Kidney (tissue), 14 donors: ENCODE results near the gene VSNL1. TPM values are rescaled to one million over a fixed set of nuclear protein-coding genes. Genes with fewer than 3 reads are reported as not detected.

ENCODE experiments used
- DNase-seq, 5 donors: peaks; one replicate each; pipeline ENCODE4 v3.0.0-alpha.2; 2013 to 2020
- FAIRE-seq: peaks from 2 replicates; lab custom pipeline; 2012; peaks lifted over from hg19 to GRCh38; lab: Jason Lieb, UNC
- H3K27ac ChIP-seq, 2 donors: one replicate each; pipeline ENCODE4 v1.7.0; 2013; ENCODE audit warnings: low read depth in 2 of 2, low read length in 2 of 2, inconsistent platforms in 1 of 2
- H3K27me3 ChIP-seq: one replicate; pipeline ENCODE4 v1.7.1; 2013; ENCODE audit warnings: low read length, inconsistent platforms; ENCODE audit not compliant: control insufficient read depth, insufficient read depth
- H3K36me3 ChIP-seq, 3 donors: one replicate each; pipeline versions ENCODE4 v1.7.0 to v1.7.1; 2013; ENCODE audit warnings: low read length in 3 of 3, control low read depth in 1 of 3, inconsistent platforms in 1 of 3; ENCODE audit not compliant: insufficient read depth in 3 of 3, control insufficient read depth in 2 of 3
- H3K4me1 ChIP-seq, 3 donors: one replicate each; pipeline versions ENCODE4 v1.7.0 to v1.7.1; 2013; ENCODE audit warnings: low read length in 3 of 3, inconsistent platforms in 1 of 3, low read depth in 1 of 3; ENCODE audit not compliant: control insufficient read depth in 2 of 3, insufficient read depth in 2 of 3
- H3K4me3 ChIP-seq, 3 donors: one replicate each; pipeline versions ENCODE4 v1.7.0 to v1.8.1; 2013; ENCODE audit warnings: low read length in 3 of 3, control low read depth in 1 of 3, inconsistent platforms in 1 of 3
- H3K9ac ChIP-seq, 3 donors: one replicate each; pipeline versions ENCODE4 v1.7.0 to v1.7.1; 2013; ENCODE audit warnings: low read length in 3 of 3, control low read depth in 1 of 3, inconsistent platforms in 1 of 3
- H3K9me3 ChIP-seq, 3 donors: one replicate each; pipeline versions ENCODE4 v1.7.0 to v1.7.1; 2013; ENCODE audit warnings: low read length in 3 of 3, control low read depth in 1 of 3, inconsistent platforms in 1 of 3; ENCODE audit not compliant: control insufficient read depth in 2 of 3, insufficient read depth in 1 of 3
- intact Hi-C: fragments of 100-400 bp; cut with DNase I; formaldehyde crosslinking; loops from one replicate; pipeline ENCODE4 v1.11.1; 2022
- polyA plus RNA-seq: library from polyadenylated mRNA; stranded (reverse); fragments of 350-450 nt; fragmentation: Illumina TruSeq; extraction: RNeasy Lipid Tissue Mini Kit (QIAGEN cat#74804); gene quantifications from one replicate; pipeline ENCODE4 v1.2.3, GENCODE V29; 2014; ENCODE audit warnings: low read depth, low replicate concordance; ENCODE audit not compliant: insufficient read depth
- total RNA-seq: library from RNA; stranded (reverse); fragmentation: NEBNext Ultra II Directional; extraction: Animal tissue kit (Norgen Biotek cat#: 25700); gene quantifications from one replicate; pipeline ENCODE4 v1.2.1, GENCODE V29; 2021
- TF ChIP-seq, protein P1 (sequence below): IDR thresholded peaks from 3 replicates; pipeline ENCODE4 v1.5.1; 2012; ENCODE audit warnings: mild to moderate bottlenecking, moderate library complexity, borderline replicate concordance; ENCODE audit not compliant: insufficient read depth; ENCODE audit errors: extremely low read depth
- donor health status: control.
- donor health status: control.
- donor health status: control.
- donor health status: control.
- donor health status: control.
- donor health status: DM: yes; HTN: yes; CAD: no.
- donor health status: Normal renal cell carcinoma (clear cell type).

VSNL1 gene
- total and polyA plus RNA-seq, 2 donors from 2014 or later = 0.44 to 1.0 TPM

DNA sequence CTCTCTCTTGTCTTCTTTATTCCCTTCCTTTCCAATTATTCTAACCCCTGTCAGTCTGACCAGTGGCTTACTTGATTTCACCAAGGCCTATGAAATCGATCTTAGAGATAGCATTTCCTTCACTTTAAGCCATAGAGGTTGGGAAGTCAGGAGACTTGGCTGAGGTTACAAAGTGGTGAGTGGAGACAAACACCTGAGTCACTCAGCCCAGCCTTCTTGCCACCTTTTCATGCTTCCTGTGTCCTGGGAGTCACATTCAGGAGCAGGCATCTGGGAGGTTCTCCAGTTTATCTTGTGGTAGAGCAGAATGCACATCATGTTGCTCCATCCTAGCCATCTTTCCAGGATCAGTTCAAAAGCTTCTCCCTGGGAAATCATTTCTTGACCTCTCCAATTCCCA, 59.1 kb downstream of the VSNL1 start:
- no peaks in the 10 kb centered on the region for H3K36me3 ChIP-seq
- H3K4me3 ChIP-seq = no peak overlapping the region
- no peak overlapping the region for H3K27ac ChIP-seq
- intact Hi-C loops = no loop called here
- FAIRE-seq (no peak), DNase-seq (no peak)
- H3K27me3 ChIP-seq = no peaks in the 10 kb centered on the region
- H3K9ac ChIP-seq = no peak overlapping the region
- no peaks in the 10 kb centered on the region for H3K4me1 ChIP-seq
- TF ChIP-seq, protein P1, sequence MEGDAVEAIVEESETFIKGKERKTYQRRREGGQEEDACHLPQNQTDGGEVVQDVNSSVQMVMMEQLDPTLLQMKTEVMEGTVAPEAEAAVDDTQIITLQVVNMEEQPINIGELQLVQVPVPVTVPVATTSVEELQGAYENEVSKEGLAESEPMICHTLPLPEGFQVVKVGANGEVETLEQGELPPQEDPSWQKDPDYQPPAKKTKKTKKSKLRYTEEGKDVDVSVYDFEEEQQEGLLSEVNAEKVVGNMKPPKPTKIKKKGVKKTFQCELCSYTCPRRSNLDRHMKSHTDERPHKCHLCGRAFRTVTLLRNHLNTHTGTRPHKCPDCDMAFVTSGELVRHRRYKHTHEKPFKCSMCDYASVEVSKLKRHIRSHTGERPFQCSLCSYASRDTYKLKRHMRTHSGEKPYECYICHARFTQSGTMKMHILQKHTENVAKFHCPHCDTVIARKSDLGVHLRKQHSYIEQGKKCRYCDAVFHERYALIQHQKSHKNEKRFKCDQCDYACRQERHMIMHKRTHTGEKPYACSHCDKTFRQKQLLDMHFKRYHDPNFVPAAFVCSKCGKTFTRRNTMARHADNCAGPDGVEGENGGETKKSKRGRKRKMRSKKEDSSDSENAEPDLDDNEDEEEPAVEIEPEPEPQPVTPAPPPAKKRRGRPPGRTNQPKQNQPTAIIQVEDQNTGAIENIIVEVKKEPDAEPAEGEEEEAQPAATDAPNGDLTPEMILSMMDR = no peak
- H3K9me3 ChIP-seq = no peaks in the 10 kb centered on the region

DNA sequence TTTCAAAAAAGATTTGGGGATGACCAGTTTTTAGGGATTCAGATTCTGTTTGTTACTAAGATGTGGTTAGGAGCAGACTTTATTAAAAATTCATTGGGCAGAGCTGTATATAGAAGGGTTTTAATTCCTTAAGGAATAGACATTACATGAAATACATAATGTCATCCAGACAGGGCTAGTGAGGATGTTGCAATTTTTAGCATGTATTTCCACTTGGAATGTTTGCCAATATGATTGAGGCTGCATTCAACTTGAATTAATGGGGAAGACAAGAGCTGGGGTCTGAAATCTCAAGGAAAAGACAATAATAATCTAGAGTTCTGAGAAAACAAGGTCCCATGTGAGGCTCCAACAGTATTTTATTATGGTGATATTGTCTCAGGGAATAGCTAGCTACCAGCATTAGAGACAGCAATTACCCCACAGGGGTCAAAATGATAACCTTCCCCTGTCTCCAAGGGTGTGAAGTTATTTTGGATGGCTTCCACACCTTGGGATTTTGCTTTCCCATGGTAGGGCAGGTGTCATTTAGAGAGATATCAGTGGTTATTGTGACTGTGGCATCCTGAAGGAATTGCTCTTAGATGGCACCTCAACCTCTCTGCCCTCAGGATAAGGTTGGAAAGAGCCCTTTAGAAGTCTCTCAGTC, 60.2 kb downstream of the VSNL1 start:
- FAIRE-seq = no peak
- Histone ChIP-seq H3K4me3 (no peak overlapping the region), H3K36me3 (no peaks in the 10 kb centered on the region), H3K27me3 (no peaks in the 10 kb centered on the region), H3K27ac (no peak overlapping the region), H3K9me3 (no peaks in the 10 kb centered on the region), H3K9ac (no peak overlapping the region), H3K4me1 (no peaks in the 10 kb centered on the region)
- TF ChIP-seq, protein P1 = no peak
- intact Hi-C loops = no loop called here
- DNase-seq = no peak

DNA sequence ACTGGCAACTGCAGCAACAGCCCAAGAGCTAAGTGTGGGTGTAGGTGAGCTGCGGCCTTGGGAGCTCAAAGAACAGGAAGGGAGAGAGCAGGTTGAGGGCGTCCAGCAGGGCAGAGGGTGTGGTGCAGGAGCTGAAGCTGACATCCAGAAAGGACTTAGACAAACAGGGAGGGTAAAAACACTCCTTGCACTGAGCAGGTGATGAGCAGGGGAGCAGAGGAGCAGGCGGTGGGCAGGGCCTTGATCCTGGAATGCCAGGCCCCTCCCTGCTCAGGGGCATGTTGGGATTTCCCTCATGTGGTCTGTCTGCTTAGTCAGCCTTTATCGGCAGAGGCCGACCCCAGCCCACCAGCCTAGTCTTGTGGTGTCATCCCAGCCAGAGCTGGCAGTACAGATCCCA, 63.6 kb downstream of the VSNL1 start:
- intact Hi-C loops = no loop called here
- no peak for FAIRE-seq
- no peaks in the 10 kb centered on the region for H3K27me3 ChIP-seq
- H3K4me1 ChIP-seq = no peaks in the 10 kb centered on the region
- H3K9me3 ChIP-seq = no peaks in the 10 kb centered on the region
- no peak overlapping the region for H3K4me3 ChIP-seq
- no peaks in the 10 kb centered on the region for H3K36me3 ChIP-seq
- no peak overlapping the region for H3K27ac ChIP-seq
- no peak for DNase-seq
- H3K9ac ChIP-seq = no peak overlapping the region
- TF ChIP-seq, protein P1 = no peak

DNA sequence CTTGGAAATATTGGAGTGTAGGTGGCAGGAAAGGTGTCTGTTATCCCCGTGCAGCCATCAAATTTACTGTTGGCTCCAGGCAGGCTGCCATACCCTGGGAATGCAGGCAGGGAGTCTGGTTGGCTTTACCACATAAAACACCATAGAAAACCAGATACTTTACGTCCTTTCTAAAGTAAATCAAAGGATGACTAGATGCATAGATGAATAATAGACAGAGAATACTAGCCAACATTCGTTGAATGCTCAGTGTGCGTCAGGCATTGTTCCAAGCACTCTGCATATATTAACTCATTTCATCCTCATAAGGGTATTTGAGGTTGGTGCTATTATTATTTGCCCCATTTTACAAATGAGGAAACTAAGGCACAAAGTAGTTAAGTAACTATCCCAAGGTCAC, 65.2 kb downstream of the VSNL1 start:
- H3K27ac ChIP-seq = no peak overlapping the region
- no peaks in the 10 kb centered on the region for H3K9me3 ChIP-seq
- DNase-seq (no peak), FAIRE-seq (no peak)
- no peaks in the 10 kb centered on the region for H3K27me3 ChIP-seq
- TF ChIP-seq, protein P1 = no peak
- no peaks in the 10 kb centered on the region for H3K36me3 ChIP-seq
- H3K9ac ChIP-seq = no peak overlapping the region
- intact Hi-C loops = no loop called here
- H3K4me1 ChIP-seq = no peaks in the 10 kb centered on the region
- no peak overlapping the region for H3K4me3 ChIP-seq
